Stimulated activated CD4-positive, alpha-beta T cell treated with anti-CD3 and anti-CD28 coated beads, Interleukin-2, amount 100 ng/mL, for 24 hours (primary cell): ENCODE data around the gene HNRNPK.
A peak's percentile ranks its signal among the peaks of the same experiment; 100 is the strongest.

Experiments used
- DNase-seq, 2 donors: peaks; one replicate each; pipeline ENCODE4 v3.0.0-alpha.2; 2020

HNRNPK gene

DNA sequence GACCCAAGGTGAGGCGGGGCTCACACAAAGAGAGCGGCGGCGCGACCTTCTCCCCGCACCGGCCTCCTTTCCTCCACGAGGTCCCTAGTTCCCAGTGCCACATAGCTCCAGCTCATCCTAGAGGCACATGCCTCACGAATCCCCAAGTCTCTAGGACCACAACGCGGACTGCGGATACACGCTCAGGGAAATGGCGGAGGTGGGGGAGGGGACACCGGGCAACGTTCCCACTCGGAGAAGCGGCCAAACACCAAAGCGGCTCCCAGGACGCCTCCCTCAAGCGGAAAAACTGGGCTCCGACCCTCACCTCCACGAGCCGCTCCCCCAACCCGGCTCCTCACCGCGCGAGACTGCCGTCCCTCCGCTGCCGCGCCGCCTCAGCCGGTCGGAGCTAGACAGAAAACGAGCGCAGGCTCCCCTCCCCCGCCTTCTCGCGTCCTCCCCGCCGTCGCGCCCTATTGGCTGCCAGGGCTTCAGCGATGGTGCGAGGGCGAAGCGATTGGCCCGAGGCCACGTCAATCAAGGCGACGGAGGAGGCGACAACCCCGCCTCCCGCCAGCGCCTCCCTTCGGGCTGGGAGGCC is at the start of gene HNRNPK:
Gene HNRNPK (minus strand): TSS at position 404 of the 583 bp plus-strand sequence. CDS start 1,963 bp downstream, outside the sequence.
- DNase-seq = peak; percentile 100

DNA sequence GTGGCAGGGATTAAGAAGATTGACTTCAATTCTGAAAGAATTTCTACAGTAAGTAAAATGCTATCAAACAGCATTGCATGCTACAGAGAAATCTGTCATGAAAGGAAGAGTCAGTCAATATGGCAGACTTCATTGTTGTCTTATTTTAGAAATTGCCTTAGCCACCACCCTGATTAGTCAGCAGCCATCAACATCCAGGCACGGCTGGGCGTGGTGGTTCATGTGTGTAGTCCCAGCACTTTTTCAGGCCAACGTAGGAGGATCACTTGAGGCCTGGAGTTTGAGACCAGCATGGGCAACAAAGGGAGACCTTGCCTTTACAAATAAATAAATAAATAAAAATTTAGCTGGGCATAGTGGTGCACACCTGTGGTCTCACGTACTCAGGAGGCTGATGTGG is 47.2 kb upstream of the HNRNPK start:
- DNase-seq = no peak

DNA sequence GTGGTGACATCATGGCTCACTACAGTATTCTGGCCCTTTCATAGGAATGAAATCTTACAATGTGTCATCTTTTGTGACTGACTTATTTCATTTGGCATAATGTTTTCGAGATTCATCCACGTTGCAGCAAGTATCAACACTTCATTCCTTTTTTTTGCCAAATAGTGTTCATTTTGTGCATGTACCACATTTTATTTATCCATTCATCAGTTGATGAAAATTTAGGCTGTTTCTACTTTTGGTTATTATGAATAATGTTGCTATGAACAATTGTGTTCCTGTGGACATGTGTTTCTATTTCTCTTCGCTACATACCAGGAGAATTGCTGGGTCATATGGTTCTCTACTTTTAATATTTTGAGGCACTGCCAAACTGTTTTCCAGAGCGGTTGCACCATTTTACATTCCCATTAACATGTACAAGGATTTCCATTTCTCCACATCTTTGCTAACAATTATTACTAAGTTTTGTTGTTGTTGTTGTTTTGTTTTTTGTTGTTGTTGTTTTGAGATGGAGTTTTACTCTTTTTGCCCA is 44.1 kb upstream of the HNRNPK start:
- DNase-seq = no peak

DNA sequence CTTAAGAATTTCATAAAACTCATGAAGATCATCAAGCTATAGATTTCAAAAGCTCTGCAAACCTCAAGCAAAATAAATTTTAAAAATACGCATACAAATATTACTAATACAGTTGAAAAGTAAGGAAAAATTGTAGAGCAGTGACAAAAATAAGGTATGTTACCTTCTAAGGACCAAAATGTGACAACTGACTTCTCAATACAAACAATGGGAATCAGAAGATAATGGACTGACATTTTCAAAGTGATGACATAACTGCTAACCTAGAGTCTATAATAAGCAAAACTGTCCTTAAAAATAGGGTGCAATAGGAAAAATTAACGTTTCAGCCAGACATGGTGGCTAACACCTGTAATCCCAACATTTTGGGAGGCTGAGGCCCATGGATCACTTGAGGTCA is 27.6 kb upstream of the HNRNPK start:
- DNase-seq = no peak

DNA sequence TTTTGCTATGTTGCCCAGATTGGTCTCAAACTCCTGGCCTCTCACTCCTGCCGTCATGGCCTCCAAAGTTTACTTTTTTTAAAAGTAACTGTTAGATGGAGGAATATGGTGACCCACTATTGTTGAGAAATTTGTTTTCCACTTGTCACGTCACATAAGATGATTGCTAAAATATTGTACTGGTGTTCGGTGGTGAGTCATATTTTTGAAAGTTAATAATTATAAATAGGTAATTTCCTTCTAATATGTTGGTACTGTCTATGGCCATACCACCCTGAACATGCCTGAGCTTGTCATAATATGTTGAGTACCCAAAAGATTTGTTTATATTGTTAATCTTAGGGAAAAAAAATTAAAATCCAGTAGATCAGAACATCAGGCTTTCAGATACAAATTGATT is 23.2 kb upstream of the HNRNPK start:
- DNase-seq = no peak

DNA sequence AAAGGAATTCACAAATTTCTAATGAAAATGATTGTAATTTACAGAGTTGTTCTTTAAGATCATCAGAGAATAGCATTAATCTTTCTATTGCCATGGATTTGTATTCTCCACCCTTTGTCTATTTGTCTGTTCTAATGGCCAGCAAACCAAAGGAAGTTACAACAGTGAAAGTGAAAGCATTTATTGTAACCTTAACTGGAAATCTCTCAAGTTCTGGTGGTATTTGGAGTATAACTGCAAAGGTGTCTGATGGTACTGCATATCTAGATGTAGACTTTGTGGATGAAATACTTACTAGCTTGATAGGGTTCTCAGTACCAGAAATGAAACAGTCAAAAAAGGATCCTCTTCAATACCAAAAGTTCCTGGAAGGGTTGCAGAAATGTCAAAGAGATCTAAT is 22.3 kb upstream of the HNRNPK start:
- no peak for DNase-seq

DNA sequence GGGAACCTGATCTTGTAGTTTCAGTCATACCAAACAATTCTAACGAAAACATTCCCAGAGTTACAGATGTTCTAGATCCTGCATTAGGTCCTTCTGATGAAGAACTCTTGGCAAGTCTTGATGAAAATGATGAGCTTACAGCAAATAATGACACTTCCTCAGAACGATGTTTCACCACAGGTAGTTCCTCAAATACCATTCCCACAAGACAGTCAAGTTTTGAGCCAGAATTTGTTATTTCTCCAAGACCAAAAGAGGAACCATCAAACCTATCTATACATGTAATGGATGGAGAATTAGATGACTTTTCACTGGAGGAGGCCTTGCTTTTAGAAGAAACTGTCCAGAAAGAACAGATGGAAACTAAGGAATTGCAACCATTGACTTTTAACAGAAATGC is 21.6 kb upstream of the HNRNPK start:
- DNase-seq = no peak

DNA sequence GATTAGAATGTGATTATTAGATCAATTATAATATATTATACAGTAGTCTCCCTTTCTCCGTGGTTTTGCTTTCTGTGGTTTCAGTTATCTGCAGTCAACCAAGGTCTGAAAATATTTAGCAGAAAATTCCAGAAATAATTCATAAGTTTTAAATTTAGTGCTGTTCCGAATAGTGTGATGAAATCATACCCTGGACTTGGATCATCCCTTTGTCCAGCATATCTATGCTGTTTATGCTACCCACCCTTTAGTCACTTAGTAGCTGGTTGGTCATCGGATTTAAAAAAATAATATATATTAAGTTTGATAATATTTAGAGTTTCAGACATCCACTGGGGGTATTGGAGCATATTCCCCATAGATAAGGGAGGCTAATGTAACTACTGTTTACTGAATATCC is 20.2 kb upstream of the HNRNPK start:
- DNase-seq = no peak

DNA sequence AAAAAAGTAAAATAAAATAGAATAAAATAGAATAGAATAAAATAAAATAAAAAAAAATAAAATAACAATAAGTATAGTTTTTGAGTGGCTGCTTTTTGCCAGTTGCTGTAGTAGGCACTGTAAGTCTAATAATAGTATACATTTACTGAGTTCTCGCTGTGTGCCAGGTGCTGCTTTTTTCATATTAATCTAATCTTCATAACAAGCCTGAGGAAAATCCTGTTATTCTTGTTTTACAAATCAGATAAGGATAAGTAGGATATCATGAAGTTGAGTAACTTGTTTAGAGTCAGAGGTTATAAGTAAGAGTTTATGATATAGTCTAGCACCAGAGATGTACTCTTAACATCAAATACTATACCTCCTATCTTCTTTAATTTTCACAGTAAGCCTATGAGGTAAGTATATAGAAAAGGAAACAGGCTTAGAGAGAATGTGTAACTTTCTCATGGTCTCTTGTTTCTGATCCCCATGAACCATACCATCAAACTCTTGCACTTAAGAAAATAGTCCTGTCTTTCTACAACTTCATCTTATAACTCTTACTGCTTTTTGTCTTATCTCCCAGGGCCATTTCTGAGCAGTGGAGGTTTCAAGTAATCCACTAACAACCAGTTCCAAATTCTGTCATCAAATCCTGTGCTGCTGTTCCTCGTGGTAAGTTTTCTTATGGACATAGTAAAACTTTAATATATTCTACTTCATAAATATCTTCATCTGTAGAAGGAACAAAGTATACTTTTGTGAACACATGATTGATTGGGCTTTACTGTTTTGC is 19.3 kb upstream of the HNRNPK start:
- no peak for DNase-seq

DNA sequence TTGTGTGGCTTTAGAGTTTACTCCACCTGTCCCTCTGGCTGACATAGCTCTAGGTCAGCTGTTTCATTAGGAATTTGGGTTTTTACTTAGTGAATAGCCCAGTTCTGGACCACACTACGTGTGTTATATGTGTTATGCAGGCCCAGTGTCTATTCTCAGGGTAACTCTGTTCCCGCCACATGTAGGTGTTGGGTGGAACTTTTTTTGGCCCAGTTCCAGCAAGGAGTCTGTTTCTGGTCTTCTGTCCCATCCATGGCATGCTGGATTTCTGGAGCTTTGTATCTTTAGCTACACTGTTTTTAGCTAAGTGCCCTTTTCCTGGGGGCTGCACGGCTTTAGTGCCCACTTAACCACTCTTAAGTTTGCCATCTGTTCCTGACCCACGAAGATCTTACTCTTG is 16.1 kb upstream of the HNRNPK start:
- no peak for DNase-seq

DNA sequence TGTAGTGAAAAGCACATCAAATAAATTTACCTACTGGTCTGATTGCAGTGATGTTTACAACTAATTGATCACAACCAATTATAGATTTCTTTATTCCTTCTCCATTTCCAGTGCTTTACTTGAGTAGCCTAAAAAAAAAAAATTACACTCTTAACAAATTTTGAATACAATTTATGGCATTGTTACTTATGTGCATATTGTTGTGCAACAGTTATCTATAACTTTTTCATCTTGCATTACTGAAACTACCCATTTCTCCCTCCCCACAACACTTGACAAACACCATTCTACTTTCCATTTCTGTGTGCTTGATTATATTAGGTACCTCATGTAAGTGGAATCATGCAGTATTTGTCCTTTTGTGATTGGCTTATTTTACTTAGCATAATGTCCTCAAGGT is 12.9 kb upstream of the HNRNPK start:
- no peak for DNase-seq

DNA sequence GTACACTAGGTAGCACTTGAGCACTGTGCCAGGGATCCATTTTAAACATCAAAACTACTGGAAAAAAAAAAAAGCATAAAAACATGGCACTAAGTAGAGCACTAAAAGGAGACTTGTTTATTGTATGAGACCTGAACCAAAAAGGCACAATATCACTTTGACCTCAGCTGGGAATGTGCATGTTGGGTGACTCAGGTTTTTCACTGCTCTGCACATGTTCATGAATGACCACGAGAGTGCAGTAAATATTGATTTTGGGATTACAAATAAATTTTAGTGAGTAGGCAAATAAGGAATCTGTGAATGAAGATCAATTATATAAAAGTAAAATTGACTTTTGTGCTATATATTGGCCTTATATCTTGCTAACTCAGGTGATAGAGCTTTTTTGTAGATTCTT is 12.4 kb upstream of the HNRNPK start:
- no peak for DNase-seq

DNA sequence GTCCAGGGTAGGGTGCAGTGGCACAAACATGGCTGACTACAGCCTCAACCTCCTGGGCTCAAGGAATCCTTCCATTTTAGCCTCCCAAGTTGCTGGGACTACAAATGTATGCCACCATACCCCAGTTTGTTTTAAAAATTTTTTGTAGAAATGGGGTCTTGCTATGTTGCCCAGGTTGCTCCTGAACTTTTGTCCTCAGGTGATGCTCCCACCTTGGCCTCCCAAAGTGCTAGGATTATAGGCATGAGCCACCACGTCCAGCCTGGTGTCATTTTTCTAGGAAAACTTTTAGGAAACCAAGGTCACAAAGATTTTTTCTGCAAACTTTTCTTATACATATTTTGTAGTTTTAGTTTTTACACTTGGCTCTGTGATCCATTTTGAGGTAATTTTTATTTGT is 11.3 kb upstream of the HNRNPK start:
- no peak for DNase-seq

DNA sequence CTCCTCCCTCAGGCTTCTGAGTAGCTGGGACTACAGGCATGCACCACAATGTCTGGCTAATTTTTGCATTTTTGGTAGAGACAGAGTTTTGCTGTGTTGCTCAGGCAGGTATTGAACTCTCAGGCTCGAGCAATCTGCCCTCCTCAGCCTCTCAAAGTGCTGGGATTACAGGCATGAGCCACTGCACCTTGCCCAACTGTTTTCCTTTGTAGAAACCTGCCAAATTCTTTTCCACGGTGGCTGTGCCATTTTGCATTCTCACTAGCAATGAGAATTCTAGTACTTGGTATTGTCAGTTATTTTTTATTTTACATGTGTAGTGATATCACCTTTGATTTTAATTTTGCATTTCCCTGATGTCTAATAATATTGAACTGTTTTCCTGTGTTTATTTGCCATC is 8.4 kb upstream of the HNRNPK start:
- no peak for DNase-seq

DNA sequence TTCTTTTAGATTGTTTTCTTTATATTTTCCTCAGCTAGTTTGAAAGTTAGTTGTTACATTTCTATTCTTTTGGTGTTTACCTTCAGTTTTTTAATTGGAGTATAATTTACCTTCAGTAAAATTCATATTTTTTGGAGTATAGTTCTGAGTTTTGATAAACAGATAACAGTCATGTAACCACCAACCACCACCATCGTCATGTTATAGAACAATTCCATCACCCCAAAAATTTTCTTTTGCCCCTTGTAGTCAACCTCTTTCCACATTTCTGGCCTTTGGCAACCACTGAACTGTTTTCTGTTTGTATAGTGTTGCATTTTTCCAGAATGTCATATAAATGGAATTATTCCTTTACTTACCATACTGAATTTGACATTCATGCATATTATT is 7.4 kb upstream of the HNRNPK start:
- DNase-seq = no peak

DNA sequence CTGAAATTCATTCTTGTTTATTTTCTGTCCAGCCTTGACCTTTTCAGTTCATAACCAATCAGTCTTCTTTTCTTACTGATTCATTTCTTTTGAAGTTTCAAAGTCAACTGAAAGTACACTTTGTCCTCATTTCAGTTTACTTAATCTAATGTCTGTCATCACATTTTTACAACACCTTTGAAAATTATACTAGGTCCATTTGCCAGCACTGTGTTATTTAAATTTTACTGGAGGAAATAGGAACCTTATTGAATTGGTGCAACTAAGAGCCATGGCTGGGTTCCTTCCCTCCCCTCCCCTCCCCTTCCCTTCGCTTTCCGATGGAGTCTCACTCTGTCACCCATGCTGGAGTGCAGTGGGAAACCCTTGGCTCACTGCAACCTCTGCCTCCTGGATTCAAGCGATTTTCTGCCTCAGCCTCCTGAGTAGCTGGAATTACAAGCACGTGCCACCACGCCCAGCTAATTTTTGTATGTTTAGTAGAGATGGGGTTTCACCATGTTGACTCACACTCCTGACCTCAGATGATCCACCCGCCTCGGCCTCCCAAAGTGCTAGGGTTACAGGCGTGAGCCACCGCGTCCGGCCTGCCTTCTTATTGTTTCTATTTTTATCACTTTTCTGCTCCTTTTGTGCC is 6.9 kb upstream of the HNRNPK start:
- peak in 1 of 2 donors; percentile 34 for DNase-seq

DNA sequence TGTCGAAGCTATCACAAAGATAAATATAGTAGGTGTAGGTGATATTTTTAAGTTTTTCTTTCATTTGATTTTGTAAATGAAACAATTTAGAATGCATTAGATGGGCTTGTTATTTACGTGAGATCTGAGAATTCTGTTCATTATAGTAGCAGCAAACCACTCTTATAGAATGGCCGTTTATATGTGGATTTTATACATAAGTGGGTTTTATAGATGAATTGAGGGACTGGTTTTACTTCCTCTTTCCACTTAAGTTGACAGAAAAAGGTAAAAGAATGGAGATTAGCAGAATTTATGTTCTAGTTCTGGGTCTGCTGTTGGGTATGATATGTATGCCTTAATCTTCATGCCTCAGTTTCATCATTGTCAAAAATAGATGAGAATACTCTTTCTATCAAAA is 6.2 kb upstream of the HNRNPK start:
- DNase-seq = no peak

DNA sequence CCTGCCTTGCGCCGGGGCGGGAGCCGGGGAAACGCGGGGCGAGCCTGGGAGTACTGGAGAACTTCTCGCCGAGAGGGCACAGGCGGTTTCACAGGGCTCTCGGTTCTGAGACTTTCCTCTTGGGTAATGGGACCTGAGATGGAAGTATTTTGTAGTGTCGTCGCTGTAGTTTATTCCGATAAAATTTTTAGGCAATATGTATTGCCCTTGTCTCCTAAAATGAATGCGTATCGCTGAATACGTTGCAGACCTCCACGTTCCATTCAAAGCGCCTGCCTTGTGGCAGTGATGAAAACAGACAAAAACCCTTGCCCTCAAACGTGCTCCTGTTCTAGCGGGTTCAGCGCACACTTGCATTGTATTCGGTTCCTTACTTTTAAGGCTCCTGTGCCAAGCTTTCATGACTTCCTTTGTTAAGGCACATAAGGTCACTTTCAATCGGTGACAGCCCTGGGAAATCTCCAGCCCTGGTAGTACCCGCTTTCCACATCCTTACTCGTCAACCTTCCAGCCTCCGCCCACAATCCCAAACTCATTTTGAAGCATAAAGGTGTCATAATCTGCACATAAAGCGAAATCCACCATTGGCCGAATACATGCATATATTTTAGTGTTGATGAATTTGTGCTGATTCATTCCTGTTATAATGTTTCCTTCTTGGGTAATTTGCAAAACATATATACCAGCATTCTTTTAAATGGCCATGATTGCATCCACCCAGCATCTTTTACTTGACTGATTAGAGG is 1.3 kb upstream of the HNRNPK start:
- peak; percentile 36 to 37 for DNase-seq

DNA sequence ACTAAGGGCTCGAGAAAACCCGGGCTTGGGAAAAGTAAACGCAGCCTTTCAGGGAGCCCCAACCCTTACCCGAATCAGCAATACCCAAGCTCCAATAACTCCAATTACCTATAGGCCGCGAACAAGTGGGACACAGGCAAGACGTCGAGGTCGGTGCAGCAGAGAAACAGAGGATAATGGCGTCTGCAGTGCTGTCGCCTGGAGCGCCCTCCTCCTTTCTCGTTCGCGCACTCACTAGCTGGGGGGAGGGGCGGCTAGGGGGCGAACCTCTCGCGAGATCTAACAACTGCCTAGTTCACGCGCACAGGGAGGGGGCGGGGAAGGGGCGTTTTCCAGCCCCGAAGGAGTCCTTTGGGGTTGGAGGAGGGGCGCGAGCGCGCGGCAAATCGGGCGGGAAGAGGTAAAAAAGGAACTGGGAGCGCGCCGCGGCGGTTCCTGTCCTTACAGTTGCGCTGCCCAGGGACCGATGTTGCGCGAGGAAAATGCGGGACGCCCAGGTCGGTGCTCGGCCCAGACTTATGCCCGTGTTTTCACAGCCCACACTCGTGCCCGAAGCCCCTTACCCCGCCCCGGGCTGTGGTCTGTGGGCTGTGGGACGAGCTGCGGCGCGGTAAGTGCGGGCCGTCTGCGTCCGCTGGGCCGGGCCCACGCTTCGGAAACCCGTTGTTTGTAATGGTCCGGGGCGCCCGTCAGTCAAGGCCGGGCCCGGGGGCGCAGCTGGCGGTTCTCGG is 545 bp upstream of the HNRNPK start, which contains the start of gene RMI1:
Gene RMI1 (plus strand): TSS at position 411 of the 731 bp plus-strand sequence. CDS start 20,182 bp downstream, outside the sequence.
- peak; percentile 99 to 100 for DNase-seq

DNA sequence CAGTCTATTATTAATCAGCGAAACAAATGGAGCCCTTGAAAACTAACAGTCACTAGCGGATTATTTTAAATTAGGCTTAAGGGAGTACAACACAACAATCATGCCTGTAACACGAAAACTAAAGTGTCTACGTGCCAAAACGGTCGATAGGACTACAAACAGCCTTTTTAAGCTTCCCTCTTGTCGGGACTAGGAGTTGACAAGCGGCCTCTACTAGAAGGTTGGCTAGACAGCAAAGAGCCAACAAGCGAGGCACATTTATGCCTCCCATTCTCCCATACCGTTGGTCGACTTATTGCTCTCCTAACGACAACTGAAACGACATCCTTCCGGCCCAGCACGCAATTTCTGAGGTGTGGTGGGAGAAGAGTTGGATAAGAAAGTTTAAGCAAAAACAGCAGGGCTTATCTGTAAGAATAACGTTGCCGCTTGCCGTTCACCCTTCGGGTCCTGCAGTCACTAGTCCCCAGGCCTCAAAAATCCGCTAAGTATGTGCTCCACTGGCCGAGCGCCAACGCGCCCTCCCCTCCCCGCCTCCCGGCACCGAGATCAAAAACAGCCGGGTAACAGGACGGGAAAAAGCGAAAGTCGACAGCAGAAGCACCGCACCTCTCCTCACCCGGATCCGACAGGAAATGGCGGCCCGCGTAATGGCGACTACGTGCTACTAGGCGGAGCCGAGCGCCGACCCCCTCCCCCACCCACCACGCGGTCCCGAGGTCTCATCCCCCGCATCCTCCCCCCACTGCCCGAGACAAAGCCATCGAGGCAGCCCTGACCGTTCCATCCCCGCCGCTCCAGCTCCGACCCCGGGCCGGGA is 813 bp downstream of the HNRNPK start:
- peak; percentile 89 to 91 for DNase-seq

DNA sequence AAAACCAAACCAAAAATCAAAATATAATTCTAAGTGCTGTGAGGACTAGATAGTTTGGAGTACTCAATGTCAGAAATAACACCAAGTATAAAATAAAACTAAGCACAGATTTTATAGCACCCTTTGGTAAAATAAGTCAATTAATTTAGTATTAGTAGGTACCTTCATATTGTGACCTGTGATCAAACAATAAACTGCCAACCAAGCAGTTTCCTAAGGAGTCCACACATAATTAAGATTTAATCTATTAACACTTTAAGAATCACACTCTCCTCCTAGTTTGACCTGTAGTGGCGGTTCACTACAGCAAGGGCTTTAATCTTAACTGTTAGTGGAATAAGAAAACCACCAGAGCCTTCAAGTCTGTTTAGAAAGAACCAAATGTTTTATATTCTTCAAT is 2.8 kb downstream of the HNRNPK start:
- no peak for DNase-seq

DNA sequence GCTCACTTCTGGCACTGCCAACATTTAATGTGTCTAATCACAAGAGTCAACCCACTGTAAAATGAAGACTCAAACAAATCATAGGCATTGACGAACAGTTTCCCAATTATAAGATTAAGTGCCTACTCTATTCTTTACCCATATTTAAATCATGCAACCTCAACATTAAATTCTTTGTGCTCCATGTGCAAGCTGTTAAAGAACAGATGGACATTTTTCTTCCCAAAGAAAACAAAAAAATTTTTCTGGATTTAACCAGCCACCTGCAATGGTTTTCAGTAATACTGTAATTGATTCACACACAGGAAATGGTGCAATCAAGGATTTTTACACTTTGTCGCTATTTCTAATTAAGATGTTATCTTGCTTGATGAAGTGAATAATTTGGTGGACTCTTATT is 3.6 kb downstream of the HNRNPK start:
- no peak for DNase-seq
